GM21717 (cell line): Measurements from ENCODE around the gene PHETA1.
"Not testable (repeated sequence)": the region's sequence is repeated elsewhere in the genome, so short reads cannot be mapped to it uniquely, and the experiment has no call there.

Source experiments
- ATAC-seq: cut with Tn5 transposase; IDR thresholded peaks from one replicate; pipeline ENCODE4 v1.9.1; 2021; ENCODE audit warnings: mild to moderate bottlenecking, moderate library complexity; ENCODE audit not compliant: unreplicated experiment

Gene PHETA1

DNA sequence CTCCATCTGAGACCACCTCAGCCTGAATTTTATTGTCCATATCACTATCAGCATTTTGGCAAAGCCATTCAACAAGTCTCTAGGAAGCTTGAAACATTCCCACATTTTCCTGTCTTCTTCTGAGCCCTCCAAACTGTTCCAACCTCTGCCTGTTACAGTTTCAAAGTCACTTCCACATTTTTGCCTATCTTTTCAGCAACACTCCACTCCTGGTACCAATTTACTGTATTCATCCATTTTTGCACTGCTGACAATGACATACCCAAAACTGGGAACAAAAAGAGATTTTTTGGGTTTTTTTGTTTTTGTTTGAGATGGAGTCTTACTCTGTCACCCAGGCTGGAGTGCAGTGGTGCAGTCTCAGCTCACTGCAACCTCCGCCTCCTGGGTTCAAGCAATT is 4.3 kb upstream of the PHETA1 start:
- ATAC-seq = not testable (repeated sequence)

GRCh38 chr12:111369496-111370220 is 763 bp upstream of the PHETA1 start:
- ATAC-seq = no peak

- ATAC-seq = peak; percentile 12
Measured at GRCh38 chr12:111368291-111368787, 556 bp downstream of the PHETA1 start.

GRCh38 chr12:111367661-111368221 is 1.2 kb downstream of the PHETA1 start:
- ATAC-seq = no peak

GRCh38 chr12:111366583-111366982 is 2.3 kb downstream of the PHETA1 start:
- ATAC-seq = no peak

- ATAC-seq = no peak
Measured at GRCh38 chr12:111366075-111366474, 2.8 kb downstream of the PHETA1 start.

GRCh38 chr12:111363578-111363977 is 5.3 kb downstream of the PHETA1 start:
- no peak for ATAC-seq

- ATAC-seq = no peak
Measured at GRCh38 chr12:111362687-111363475, 6.0 kb downstream of the PHETA1 start.

DNA sequence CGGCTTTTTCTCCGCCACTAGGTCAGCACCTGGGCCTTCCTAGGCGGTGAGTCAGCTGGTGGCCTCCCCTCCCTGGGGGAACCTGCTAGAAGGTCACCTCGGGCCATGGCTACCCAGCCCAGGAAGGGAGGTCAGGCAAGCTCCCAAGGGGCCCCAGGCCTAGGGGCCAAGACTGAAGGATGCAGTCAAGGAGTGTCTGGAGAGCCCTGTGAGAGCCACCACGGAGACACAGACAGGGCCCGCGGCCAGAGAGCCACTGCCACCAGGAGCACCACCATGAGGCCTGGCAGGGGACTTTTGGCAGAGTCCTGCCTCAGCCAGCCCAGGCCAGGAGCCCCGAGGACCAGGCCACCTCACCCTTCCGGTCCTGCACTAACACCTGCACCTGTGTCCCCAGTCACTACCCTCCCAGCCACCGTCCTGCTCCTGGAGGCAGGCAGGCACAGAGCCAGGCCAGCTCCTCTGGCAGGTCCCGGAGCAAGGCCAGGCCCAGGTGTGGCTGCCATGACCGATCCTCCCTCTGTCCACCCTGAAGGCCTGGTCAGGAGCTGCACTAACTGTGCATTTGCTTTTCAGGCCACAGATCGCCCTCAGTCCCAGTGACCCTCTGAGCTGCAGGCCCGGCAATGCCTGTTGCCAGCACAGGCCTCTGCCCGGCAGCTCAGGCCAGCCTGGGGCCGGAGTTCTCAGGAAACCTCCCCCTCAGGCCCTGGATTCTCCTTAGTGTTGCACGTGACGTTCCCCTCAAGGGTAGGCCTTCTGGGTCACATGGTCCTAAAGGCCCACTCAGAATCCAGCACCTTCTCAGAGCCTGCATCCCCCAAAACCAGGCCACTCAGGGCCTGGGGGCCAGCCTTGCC is 6.9 kb downstream of the PHETA1 start:
- ATAC-seq = no peak

DNA sequence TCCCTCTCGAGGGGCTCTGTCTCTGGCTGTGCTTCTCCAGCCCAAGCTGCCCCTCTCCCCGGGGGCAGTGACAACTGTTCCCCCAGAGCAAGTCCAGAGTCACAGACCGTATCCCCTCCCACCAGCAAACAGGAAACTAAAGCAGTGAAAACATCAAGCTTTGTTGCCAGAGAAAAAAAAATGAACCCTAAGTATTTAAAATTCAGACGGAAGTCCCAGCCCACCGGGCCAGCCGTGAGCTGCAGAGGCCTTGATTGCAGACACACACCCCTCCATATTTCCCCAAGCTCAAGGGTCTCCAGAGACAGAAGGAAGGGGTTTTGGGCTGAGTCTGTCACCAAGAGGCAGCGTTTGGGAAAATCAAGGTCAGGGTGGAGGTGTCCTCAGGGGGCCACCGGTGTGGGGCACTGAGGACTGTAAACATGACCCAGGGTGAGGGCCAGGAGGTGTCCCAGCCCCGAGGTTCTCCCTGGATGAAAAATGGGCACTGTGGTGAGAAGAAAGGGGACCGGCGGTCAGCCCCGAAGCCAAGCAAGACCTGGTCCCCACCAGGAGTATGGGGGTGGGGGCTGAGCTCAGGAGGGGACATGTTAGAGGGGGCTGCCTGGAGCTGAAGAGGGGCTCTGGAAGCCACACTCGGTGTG is 7.7 kb downstream of the PHETA1 start:
- no peak for ATAC-seq

DNA sequence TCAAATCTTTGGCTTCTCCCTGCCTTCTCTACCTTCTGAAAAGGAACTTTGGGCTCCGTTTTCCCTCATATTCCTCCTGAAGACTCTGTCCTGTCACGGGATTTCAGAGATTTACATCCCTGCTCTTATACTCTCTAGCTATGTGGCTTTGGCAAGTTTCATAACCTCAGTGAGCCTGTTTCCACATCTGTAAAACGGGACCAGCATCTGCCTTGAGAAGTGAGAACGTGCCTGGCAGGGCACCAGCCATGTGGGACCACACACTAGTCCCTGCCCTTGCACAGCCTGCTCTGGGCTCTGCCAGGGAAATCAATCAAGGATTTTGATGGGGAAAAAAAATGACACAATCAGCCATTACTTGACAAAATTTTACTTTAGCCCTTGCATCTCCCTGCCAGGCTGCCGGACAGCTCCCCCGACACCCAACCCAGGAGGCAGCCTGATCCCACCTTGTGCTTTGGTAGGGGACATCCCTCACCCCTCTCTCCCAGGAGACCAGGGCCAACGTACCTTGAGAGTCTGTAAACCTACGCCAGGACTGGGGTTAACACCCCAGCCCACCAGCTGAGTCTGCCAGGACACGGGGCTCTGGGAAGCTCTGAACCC is 8.5 kb downstream of the PHETA1 start:
- no peak for ATAC-seq

GRCh38 chr12:111359914-111360276 is 9.0 kb downstream of the PHETA1 start:
- no peak for ATAC-seq

DNA sequence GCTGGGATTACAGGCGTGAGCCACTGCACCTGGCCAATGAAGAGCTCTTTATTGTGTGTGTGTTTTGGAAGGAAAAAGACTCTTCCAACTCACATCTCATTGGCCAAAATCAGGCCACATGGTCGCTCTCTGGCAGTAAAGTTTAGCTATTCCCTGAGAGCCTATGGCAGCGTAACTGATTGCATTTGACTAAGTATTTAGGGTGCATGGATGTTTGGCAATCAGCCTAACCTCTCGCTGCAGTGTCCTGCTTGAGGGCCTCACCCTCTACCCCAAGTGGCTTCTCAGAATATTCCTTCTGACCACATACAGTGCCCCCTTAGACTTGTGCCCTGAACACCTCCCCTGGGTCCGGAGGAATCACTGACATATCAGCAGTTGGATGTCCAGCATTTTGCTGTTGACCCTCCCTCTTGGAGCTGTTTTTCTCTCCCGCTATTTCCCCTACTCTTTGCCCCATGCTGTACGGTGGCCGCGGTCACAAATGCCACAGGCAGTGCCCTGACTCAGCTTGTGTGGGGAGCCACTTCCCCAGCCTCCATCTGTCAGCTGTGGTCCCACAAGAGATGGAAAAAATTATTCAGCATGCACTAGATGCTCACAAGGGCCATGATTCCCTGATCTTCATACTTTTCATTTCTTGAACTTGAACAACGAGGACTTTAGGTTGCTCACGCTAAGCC is 9.5 kb downstream of the PHETA1 start:
- ATAC-seq = no peak

DNA sequence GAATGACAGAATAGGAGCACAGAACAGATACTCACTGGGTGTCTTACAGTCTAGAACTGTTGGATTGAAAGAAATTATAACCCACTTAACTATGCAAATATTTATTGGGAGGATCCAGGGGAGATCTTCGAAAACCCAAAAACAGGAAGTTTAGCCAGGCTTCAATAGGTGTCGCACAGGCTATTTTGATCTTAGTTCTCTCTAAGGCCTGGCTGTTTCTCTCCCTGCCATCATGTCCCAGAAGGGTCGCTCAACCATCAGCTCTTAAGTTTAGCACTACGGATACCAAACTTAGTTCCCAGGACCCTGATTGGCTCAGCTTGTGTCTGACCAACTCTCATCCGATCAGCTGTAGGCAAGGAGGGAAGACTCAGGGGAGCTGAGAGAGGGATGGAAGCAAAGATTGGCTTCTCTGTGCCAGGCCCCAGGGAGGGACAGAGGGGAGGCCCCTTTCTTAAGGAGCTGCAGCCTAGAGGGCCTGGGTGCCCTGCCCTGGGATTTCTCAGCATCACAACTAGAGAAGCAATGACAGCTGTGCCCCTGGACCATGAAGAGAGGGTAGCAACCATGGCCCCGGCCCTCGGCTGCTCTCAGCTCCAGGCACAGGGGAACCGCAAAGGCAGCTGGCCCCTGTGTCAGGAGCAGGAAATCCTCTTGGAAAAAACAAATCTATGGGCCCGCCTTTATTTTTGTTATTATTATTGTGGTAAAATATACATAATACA is 13.5 kb downstream of the PHETA1 start:
- ATAC-seq = no peak

DNA sequence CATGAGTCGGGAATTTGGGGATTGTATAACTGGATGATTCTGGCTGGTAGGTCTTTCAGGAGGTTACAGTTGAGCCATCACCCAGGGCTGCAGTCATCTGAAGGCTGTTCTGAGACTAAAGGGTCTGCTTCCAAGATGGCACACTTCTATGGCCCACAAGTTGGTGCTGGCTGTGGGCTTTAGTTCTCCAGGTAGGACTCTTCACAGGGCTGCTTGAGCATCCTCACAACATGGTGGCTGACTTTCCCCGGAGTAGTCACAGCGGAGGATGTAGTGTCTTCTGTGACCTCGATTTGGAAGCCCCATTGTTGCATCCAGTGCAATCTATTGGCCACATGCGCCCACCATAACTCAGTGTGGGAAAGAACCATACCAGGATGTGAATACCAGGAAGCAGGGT is 14.4 kb downstream of the PHETA1 start:
- ATAC-seq = no peak

- ATAC-seq = no peak
Measured at GRCh38 chr12:111353603-111354295, 15.1 kb downstream of the PHETA1 start.

GRCh38 chr12:111353026-111353425 is 15.9 kb downstream of the PHETA1 start:
- no peak for ATAC-seq

DNA sequence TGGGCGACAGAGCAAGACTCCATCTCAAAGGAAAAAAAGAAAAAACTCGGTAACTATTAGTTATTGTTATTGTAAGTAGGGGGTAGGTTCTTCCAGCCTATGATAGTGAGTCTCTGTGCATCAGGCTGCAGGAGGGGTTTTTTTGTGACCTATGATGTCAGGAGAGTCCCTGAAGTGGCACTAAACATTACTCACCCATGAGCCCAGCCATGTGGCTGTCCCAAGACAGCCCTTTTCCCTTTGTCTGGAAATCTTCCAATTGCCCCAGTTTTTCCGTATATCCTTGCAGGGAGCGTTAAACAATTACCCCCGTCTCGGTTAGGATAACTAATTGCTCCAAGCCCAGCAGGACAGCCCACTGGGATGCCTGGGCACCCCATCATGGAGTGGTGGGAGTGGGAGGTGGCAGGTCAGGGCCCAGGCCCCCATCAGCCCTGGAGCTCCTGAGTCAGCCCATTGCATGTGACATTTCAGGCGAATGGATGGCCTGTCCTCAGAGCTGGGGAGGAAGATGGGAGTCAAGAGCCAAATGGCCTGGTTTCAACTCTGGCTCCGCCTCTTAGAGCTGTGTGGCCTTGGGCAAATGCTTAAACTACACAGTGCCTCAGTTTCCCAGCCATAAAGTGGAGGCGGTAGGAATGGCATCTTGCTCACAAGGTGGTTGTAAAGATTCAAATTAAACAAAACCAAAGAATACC is 16.4 kb downstream of the PHETA1 start:
- no peak for ATAC-seq
